Measurements from ENCODE around the gene SELENOH.
A peak's percentile ranks its signal among the peaks of the same experiment; 100 is the strongest.
"Not testable (repeated sequence)": the region's sequence is repeated elsewhere in the genome, so short reads cannot be mapped to it uniquely, and the experiment has no call there.

The SELENOH gene

DNA sequence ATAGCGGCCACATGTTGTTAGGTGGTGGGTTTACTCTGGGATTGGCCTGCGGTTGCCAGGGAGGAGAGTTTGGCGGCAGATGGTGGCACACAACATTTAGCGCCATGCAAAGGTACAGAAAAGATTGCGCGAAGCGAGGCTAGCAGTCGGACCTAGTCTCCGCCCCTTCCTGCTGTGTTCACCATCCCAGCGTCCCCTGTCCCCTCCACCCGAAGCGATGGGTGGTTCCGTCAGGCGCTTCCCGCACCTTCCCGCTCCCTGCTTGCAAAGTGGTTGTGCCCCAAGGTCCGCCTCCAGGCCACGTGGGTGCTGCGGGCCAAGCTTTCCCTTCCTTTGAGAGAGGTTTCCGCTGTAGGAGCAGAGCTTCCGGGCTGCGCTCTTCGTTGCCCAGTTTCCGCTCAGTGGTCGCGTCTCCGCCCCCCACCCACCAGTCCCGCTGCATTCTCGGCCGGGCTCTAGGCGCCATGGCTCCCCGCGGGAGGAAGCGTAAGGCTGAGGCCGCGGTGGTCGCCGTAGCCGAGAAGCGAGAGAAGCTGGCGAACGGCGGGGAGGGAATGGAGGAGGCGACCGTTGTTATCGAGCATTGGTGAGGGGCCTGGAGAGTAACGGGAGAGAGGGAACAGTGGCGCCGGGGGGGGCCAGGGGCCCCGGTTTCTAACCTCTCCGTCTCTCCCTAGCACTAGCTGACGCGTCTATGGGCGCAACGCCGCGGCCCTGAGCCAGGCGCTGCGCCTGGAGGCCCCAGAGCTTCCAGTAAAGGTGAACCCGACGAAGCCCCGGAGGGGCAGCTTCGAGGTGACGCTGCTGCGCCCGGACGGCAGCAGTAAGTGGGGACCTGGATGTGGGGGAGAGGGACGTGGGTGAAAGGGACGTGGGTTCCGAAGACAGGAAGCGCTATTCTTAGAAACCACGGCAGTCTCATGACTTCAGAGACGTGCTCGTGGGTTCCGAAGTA lies at the start of gene SELENOH:
Gene SELENOH (plus strand): TSS at position 360 of the 955 bp plus-strand sequence. CDS start 105 bp downstream, at position 465.
- DNase-seq = peak; percentile 90 to 92

GRCh38 chr11:57698843-57699365 lies 42.4 kb upstream of the SELENOH start:
- DNase-seq = no peak

DNA sequence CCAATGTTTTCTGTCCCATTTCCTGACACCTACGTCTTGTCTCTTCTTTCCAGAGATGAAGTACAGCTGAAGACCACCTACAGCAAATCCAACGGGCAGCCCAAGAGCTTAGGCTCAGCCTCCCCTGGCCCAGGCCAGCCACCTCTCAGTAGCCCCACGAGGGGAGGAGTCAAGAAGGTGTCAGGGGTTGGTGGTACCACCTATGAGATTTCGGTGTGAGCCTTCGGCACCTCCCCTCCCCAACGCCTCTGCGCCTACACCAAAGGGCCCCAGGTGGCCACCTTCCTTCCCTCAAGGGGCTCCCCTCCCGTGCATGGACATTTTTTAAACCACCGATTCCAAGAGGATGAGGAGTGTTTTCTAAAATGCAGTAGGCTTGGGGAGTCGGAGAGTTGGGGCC lies 41.5 kb upstream of the SELENOH start:
- no peak for DNase-seq

GRCh38 chr11:57700425-57700824 lies 40.9 kb upstream of the SELENOH start:
- DNase-seq = no peak

DNA sequence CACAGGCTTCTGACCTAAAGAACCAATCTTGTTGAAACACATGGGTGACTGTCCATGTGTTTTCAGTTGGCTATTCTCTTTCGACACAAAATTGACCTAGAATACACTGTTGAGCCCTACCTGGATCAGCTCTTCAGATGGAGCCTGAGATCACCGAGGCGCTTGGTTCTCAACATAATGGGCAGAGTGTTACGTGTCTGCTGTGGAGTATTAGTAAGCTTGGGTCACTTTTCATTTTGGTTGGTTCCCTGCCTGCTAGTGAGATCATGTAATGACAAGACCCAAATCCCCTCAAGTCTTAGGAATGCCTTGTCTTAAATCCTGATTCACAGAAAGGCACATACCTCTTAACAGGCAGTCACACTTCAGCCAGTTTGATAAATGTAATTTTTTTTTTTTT lies 38.0 kb upstream of the SELENOH start:
- DNase-seq = no peak

GRCh38 chr11:57704932-57705331 lies 36.4 kb upstream of the SELENOH start:
- DNase-seq = no peak

- DNase-seq = not testable (repeated sequence)
Observed at GRCh38 chr11:57705432-57705831, 35.9 kb upstream of the SELENOH start.

DNA sequence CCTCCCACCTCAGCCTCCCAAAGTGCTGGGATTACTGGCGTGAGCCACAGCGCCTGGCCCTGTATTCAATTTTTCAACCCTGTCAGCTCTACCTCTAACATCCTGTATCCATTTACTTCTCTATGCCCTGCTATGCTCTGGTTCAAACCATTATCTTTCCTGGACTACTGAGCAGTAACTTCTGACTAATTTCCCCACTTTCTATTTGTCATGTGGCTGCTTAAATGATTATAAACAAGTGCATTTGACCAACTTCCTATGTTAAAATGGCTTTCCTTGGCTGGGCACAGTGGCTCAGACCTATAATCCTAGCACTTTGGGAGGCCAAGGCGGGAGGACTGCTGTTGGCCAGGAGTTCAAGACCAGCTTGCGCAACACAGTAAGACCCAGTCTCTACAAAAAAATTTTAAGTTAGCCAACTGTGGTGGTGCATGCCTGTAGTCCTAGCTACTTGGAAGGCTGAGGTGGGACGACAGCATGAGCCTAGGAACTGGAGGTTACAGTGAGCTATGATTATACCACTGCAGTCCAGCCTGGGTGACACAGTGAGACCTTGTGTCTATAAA lies 31.4 kb upstream of the SELENOH start:
- no peak for DNase-seq

- peak; percentile 57 to 75 for DNase-seq
Observed at GRCh38 chr11:57711414-57712255, 29.7 kb upstream of the SELENOH start, which contains the start of gene MED19. TSS of gene MED19 (minus strand) at chr11:57712215. CDS start at chr11:57712179, 36 bp downstream.

- DNase-seq = peak; percentile 82 to 89
Observed at GRCh38 chr11:57712256-57713150, 28.8 kb upstream of the SELENOH start, which contains the start of gene TMX2. TSS of gene TMX2 (plus strand) at chr11:57712593. CDS start at chr11:57712619, 26 bp downstream.

DNA sequence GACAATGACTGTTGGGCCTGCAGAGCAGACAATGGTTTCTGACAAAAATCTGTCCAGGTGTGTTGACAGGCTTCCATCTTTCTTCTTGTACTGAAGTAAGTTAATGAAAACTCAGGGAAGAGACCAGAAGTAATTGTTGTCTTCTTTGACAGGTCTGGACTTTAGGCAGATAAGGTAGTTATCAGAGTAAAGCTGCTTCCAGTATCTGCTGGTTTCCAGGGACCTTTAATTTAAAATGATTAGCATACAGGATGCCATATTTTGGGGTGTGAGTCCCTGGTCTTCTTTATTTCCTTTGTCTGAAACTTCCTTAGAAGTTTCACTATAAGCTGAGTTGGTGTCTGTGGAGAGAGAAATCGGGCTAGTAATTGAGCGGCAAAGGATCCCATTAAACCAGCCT lies 27.5 kb upstream of the SELENOH start:
- DNase-seq = no peak

- not testable (repeated sequence) for DNase-seq
Observed at GRCh38 chr11:57716726-57717125, 24.6 kb upstream of the SELENOH start.

GRCh38 chr11:57727185-57727584 lies 14.1 kb upstream of the SELENOH start:
- DNase-seq = no peak

DNA sequence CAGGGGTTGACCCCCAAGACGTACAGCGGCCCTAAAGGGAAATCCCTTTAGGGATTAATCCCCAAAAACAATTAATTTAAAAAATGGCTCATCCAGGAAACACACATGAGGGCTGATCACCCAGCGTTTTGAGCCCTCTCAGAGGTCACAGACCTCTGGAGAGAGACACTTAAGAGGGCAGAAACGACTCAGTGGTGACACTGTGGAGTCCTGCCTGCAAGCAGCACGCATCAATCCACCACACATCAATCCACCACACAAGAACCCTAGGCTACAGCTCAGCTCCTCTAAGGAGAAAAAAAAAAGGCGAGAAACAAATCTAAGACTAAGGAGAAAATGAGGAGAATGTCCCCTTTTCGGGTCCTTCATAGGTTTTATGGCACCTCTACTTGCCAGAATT lies 12.5 kb upstream of the SELENOH start:
- no peak for DNase-seq

- no peak for DNase-seq
Observed at GRCh38 chr11:57729479-57729878, 11.8 kb upstream of the SELENOH start.

DNA sequence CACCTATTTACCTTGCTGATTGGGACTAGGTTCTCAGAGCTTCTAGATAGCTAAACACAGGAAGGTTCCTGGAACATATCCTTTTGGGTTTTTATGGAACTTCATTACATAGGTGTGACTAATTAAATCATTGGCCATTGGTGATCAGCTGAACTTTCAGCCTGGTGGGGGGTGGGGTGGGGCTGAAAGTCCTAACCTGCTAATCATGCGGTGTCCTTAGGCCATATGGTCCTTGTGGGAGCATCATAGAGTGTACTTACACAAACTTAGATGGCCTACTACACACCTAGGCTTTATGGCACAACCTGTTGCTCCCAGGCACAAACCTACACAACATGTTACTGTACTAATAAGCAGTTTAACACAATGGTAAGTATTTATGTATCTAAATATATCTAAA lies 8.6 kb upstream of the SELENOH start:
- DNase-seq = no peak

GRCh38 chr11:57735619-57736298 lies 5.5 kb upstream of the SELENOH start:
- DNase-seq = no peak

GRCh38 chr11:57742087-57742452 lies 779 bp downstream of the SELENOH start:
- DNase-seq = no peak

DNA sequence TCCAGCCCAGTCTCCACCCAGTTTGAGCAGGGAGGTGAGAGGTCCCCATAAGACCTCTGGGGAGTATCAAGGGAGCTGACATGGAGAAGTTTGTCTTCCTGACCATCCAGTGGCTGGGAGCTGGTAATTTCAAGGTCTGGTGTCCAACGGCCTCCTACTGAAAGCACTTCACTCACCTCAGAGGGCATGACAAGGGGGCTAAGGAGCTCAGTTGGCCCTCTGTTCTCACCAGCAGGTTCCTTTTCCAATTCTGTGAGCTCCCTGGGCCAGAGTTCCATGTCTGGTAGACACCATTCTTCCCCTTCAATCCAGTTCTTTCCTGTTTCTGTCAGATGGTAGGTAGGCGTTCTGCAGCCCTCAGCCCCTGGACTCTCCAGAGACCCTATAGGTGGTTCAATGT lies 3.1 kb downstream of the SELENOH start:
- DNase-seq = no peak

- no peak for DNase-seq
Observed at GRCh38 chr11:57745206-57745605, 3.9 kb downstream of the SELENOH start.

DNA sequence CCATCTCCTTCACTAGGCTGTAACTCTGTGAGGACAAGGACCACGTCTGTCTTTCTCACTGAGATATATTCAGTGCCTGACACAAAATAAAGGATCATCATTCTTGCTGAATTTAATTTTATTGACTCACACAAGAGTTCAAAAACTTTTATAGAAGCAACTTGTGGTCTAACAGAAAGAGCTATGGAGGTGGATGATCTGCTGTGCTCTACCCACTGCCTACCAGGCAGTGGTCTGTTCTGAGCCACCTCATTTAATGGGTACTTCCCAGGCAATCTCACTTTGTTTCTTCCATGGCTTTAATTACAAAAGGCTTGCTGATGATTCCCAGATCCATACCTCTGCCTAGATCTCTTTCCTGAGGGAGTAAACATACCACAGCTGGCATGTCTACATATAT lies 5.6 kb downstream of the SELENOH start:
- no peak for DNase-seq

Measured in stimulated activated CD4-positive, alpha-beta T cell treated with anti-CD3 and anti-CD28 coated beads, Interleukin-4, amount 100 ng/mL, for 4 hours (primary cell).